Astrocyte of the hippocampus (primary cell): ENCODE data around the gene CCL18.
"Not testable (repeated sequence)": the region's sequence is repeated elsewhere in the genome, so short reads cannot be mapped to it uniquely, and the experiment has no call there.

Source experiments
- DNase-seq: peaks from one replicate; pipeline ENCODE4 v3.0.0; 2011; ENCODE audit warnings: low read depth, low spot score

Gene CCL18

DNA sequence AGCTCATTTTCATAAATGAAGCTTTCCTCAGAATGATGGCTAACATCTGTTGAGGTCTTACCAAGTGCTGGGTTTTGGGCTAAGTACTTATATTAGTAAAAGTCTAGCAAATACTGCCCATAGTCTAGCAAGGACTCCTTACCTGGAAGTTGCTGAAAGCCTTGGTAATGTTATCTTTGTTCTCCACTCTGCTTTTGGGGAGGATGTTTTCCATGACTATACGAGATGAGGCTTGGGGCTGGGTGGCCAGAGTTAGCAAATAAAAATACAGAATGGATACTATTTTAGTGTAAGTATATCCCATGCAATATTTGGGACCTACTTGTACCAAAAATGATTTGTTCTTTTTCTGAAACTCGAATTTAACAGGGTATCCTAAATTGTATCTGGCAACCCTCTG is 7.7 kb downstream of the CCL18 start:
- no peak for DNase-seq

DNA sequence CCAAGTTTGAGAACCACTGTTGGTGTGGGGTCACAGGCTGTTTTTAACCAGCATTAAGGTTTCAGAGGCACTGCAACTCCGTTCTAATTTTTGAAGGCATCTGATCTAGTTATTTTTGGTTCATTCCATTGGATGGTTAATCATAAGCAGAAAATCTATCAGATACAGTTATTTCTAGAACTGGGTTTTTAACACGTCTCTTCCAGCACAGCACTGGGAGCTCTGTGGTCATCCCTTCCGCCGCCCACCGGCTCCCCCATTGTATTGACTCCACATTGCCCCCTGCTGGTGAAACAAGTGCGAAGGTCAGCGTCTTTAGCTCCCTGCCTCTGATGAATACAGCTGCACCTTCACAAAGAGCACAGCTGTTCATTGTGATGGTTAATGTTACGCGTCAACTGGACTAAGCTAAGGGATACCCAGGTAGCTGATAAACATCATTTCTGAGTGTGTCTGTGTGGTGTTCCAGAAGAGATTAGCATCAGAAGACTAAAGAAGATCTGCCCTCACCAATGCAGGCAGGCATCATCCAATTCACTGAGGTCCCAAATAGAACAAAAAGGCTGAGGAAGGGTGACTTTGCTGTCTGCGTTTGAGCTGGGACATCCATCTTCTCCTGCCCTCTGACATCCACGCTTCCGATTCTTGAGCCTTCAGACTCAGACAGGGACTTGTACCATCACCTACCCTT is 8.5 kb downstream of the CCL18 start:
- peak; percentile 44 for DNase-seq

DNA sequence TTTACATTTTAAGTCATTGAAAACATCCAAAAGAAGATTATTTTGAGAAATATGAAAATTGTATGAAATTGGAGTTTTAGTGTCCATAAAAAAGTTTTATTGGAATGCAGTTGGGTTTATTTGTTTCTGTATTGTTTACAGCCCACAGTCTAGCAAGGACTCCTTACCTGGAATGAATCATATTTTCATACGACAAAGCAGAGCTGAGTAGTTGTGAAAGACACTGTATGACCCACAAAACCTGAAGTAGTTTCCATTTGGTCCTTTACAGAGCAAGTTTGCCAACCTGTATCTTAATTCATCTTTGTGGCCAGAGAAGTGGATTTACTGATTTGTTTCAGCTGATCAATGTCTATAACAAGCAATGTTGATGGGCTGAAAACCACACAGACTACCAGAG is 10.3 kb downstream of the CCL18 start:
- no peak for DNase-seq

DNA sequence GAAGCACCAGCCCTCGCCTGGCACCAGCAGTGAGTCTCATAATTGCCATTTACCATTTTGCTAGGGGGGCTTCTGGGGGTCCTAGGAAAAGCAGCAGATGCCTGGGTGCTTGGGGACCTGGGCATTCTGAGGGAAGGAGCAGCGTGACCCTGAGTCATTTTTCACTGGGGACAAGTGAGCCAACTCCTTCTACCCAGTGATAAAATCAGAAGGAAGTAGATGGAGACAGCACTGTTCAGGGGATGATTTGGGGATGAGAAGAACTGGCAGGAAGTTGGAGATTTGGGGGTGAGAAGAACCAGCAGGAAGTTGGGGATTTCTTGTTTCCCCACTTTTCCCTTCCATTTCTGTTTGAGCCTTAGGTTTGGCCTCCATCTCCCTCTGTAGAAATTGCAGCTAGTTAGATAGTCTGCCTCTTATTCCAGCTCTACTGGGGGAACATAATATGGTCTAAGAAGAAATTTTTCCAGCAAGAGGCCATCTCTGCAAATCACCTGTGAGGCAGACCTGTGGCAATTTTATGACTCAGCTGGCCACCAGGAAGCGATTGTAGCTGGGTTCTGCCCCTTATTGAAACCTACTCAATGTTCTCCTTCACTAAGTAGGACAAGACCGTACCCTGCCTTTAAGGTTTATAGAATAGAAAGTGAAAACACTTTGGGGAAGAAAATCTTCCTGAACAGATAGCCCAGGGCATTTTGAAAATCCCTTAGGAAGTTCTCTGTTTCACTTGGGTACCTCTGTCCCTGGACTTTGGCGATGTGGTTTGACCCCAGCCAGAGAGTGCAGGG is 17.8 kb downstream of the CCL18 start:
- not testable (repeated sequence) for DNase-seq

DNA sequence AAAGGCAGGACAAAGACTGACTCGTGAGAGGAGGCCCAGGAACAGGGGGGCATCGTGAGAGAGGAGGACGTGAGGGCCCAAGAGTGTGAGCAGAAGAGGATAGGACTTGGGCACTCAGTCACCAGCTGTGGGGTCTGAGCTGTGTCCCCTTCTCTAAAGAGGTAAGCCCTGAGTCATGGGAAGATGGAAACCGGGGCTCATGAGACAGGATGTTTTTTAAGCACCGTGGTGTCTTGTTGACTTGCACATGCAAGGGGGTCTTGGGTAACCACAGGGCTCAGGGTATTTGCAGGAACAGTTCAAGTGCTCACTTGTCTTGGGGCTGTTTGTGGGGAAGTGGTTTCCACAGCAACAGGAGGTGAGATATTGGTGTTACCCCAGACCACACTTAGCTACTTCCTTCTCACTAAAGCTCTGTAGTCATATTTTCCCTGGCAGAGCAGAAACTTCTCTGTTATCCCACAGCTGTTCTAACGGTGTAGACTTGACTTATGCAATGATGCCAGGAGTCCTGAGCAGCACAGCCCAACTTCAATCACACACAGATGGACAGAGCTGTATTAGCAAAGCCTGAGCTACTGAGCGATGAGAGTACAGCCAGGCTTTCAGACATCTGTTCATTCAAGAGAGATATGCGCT is 18.5 kb downstream of the CCL18 start:
- DNase-seq = not testable (repeated sequence)

DNA sequence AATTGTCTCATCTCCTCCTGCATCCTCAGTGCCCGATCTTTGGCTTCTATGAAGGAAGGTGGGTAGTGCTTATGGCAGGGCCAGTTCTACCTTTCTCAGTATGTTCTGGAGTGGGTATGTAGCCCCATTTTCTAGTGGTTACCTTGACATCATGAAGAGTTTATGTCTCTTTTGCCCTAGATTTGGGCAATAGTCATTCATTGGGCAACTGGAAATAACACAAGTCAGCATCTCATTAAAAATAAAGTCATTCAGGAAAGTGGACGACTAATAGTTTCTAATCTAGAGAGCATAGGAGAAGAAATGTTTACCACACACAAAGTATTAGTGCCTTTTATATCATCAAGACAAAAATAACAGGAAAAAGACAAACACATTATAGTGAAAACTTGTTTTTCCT is 19.6 kb downstream of the CCL18 start:
- DNase-seq = not testable (repeated sequence)

DNA sequence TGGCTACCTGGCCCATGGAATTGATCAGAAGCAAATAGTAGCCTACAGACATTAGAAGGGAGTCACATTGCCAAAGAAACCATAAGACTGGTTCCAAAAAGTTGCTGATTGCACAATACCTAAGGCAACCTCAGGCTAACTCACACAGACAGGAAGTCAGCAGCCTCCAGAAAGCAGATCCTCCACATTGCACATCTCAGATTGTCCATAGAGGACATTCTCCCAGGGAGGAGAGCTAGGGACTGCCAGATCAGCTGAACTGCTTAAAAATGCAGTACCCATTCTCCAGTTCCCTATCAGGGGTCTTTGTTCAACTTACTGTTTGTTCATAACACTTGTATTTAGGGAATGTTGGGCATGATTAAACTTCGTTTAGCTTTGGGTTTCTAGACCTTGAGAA is 21.7 kb downstream of the CCL18 start:
- DNase-seq = no peak

DNA sequence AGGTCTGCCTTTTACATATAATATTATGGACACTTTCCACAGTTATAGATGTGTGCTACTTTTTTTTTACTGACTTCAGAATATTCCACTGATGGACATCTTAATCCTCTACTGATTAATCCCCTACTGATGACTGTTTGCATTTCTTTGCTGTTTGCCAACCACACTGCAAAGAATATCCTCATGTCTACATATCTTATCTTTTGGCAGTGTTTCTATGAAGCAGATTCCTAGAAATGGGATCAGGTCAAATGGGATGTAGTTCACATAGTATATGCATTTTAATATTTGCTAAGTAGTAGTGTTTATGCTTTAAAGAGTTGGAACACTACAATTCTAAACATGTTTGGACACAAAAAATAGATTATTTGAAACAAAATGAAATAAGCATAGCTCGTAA is 22.7 kb downstream of the CCL18 start:
- no peak for DNase-seq

DNA sequence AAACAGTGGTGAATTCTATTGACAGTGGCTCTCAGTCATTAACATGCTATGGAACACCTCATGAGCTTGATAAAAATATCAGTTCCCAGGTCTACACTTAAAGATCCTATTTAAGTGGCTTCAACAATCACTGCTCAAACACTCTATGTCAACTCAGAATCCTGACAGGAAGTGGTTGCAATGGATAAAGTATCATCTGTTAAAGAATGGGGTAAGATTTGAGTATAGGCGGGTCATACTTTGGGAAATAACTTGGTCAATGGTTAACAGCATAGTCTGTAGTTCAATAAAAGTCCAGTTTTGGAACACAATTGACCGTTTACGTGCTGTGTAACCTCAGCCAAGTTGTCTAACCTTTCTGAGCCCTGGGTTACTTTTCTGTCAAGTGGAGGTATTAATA is 23.4 kb downstream of the CCL18 start:
- not testable (repeated sequence) for DNase-seq

DNA sequence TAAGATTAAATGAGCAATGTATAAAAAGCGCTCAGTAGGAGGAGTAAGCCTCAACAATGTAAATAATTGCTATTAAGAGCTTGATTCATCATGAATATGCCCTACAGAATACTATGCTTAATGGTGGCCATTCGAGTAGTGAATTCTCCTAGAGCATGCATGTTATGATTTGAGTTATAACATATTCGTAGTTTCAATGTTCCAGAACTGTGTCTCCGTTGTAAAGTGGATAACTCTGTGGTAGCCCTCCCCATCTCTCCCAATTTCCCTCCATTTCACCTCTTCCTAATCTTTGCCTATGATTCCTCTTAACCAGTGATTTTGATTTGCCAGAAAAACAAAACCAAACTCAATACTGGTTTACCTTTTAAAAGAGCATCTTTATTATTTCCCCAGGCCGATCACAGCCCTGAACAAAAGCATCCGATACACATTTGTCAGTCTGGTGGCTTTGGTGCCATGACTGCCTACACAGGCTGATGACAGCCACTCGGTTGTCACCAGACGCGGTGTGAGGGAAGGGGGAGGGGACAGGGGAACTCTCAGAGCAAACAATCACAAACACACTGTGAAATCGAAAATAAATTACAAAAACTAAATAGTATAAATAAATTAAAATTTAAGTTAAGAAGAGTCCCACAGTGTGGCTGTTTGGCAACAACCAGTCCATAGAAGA is 24.0 kb downstream of the CCL18 start:
- not testable (repeated sequence) for DNase-seq

DNA sequence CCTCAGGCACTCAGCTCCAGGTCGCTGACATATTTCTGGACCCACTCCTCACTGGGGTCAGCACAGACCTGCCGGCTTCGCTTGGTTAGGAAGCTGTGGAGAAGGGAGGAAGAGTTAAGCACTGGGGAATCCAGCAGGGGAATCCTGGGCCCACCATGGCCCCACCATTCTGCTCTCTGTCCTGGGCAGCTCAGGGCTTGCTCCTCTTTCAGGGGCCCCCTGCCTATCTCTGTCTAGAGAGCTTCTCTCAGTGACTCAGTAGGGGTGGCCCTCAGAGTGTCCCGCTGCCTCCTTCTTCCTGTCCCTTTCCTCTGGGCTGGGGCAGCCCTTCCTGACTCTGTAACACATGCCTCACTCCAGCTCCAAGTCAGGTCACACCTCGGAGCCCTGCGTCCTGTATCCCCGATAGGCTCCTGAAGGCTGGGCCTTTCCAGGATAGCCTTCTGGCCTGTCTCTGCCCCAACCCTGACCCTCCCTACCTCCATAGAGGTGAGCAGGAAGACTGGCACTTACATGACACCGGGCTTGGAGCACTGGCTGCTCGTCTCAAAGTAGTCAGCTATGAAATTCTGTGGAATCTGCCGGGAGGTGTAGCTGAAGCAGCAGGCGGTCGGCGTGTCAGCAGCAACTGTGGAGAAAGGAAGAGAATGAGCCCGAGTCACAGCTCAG is 24.7 kb downstream of the CCL18 start:
- no peak for DNase-seq

DNA sequence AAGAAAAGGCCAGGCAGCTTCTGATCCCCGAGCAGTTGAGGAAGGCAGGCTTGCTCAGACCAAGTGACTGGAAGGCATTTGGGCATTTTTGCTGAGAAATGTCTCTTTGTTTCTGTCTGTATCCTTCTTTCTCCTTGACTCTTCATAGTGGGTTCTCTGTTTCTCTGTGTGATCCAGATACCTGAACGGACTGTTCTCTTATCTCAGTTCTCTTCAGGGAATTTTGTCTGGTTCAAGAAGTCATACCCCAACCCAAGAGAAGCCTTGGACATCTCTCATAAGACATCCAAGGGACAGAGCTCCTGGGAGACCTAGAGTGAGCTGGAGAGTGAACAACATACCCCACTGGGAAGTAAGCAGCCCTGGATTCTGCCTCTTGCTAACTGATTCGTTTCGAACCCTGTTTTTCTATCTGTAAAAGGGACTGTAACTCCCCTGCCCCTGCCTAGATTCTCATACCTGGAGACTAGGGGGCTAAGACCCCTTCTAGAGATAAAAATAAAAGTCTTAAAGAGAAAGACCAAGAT is 25.3 kb downstream of the CCL18 start:
- DNase-seq = no peak

DNA sequence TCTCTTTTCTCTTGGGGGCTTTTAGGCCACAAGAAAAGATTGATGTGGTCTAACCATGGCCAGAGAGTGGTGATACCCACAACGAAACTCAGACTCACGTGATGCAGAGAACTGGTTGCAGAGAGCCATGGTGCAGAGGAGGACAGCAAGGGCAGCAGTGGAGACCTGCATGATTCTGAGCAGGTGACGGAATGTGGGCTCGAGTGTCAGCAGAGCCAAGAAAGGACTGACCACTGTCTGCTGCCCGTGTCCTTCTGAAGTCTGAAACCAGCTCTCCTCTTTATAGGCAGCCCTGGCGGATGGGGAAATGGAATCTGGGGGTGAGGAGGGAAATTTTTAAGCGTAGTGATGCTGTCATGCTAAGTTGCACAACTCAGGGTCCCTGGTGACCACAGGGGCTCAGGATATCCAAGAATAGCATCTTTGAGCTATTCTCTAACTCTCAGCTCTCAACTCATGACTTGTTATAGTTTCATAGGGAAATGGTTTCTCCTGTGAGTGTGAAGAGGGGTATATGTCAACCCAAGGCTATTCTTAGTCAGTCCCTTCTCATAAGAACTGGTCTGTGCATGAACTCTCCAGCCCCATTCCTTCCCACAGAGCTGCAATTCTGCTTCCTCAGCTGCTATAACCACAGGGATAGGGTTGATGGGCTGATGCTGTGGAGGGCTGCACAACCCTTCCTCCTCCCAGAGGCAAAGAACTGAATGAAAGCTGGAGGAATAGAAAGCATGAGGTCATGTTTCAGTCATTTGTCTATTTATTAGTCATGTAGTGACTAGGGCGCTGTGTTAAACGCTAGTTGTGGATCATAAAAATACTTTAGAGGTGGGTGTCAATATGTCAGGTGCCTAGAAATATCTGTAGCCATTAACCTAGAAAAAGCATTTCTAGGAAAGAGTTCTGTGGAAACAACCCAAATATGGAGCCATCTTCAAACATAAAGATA is 26.1 kb downstream of the CCL18 start, which contains the start of gene CCL3:
TSS of gene CCL3 (minus strand) at position 256 of the 949 bp plus-strand sequence. CDS start at position 171, 85 bp downstream.
- DNase-seq = no peak

DNA sequence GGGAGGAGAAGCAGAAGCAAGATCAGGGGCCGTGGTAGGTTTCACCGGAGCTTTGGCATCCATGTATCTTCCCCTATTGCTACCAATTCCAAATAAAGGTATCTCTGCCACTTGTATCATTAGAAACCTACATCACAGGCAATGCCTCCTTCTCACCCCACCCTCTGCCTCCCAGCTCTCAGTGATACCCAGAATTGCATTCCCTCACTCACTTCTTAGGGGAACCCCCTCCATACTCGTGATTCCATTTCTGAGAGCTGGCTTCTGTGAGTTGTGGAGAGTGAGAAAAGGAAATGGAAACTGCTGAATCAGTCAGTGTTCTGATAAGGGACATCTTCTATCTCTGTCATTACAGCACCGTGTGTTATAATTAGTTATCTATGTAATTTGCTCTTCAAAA is 28.2 kb downstream of the CCL18 start:
- no peak for DNase-seq

DNA sequence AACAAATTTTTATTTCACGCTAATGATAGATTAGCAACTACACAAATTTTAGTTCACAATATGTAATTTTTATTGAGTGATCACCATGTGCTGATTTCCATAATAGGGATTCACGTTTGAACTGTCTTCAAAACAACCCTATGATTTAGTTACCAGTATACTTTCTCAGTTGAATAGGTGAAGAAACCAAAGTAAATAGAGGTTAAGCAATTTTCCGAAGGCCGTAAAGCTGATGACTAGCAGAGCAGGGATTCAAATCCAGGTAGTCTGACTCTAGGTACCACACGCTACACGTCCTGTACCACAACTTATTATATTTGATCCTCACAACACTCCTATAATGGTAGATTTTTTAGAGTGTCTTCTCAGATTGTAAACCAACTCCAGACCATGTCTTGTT is 28.6 kb downstream of the CCL18 start:
- not testable (repeated sequence) for DNase-seq

DNA sequence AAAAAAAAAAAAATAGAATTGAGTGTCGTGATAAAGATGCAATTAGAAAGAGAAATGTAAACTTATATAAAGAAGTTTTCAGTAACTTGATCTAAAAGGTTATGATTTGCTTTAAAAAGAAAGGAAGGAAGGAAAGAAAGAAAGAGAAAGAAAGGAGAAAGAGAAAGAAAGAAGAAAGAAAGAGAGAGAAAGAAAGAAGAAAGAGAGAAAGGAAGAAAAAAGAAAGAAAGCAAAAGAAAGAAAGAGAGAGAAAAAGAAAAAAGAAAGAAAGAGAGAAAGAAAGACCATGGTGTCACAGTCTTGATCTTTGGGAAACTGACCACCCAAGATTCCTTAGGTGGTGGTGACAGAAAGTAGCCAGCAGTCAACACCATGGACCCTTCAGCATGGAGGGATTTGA is 30.2 kb downstream of the CCL18 start:
- no peak for DNase-seq

DNA sequence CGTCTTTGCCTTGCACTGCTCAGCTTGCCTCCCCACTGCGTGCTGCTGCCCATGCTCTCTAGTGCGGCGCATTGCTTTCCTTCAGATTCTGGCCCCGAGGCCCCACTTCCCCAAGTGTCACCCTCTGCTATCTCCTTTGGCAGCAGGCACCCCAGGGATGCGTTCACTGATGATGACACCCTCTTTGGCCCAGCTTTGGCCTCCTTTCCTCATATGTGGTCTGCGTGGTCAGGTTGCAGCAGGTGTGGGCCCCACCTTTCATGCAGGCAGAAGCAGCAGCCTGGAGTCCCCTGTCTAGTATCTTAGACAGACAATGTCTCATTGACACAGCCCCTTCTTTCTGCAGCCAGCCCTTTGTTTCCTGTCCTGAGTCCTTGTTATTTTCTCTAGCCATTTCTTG is 30.7 kb downstream of the CCL18 start:
- DNase-seq = no peak

DNA sequence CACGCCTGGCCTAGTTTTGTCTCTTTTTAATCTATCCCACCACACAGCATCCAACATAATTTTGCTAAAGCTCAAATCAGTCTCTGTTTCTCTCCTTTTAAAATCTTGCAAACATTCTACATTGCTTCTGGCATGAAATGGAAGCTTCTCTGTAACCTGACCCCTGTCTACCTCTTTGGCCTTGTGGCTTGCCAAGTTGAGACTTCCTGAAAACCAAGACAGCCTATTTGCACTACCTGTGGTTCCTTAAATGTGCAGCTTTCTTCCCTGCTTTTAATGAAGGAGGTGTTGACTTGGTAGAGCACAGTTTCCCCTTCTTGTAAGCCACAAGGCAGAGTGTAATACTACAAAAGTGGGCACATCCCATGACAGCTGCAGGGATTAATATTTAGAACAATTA is 31.9 kb downstream of the CCL18 start:
- DNase-seq = no peak

DNA sequence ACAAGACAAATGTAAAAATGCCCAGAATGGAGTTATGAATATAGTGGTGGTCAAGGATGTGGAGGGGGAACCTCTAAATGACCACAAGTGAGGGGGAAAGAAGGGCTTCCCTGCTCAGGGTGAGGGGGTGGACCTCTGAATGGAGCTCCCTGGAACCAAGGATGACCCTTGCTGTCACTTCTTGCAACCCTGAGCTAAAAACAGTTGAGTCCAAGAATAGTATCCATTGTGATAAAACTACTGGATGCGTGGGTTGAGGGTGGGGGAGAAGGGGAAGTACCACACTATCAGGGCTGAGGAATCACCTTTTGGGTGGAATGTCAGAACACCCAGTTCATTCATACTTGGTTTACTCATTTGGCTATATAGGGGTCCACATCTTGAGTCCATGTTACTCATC is 34.9 kb downstream of the CCL18 start:
- DNase-seq = not testable (repeated sequence)

DNA sequence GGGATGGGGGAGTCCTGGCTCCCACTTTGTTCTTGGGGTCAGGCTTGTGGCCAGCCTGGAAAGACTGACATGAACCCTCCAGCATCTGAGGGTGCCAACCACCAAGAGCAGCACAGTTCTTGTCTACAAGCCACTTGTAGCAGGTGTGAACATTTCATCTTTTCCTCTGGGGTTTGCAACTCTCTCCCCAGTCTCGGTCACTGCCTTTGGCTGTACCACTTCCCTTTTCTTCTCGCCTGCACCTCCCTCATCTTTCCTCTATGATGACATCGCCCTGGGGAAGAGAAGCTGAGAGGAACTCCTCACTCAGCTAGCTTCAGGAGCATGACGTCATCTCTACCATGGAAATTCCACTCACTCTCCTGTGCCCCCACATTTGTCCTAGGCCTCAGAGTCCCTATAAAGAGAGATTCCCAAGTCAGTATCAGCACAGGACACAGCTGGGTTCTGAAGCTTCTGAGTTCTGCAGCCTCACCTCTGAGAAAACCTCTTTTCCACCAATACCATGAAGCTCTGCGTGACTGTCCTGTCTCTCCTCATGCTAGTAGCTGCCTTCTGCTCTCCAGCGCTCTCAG is 39.4 kb downstream of the CCL18 start, which contains the start of gene CCL4:
TSS of gene CCL4 (plus strand) at position 427 of the 575 bp plus-strand sequence. CDS start at position 506, 79 bp downstream.
- DNase-seq = not testable (repeated sequence)
